IPS DF 6.9 (cell line): ENCODE measurements around the gene MAP1LC3B.

Source experiments
- DNase-seq: peaks from one replicate; pipeline ENCODE4 v3.0.0-alpha.2; 2013; ENCODE audit warnings: low read depth, low spot score
- H3K27ac ChIP-seq: one replicate; pipeline ENCODE4 v1.5.1; 2013; ENCODE audit warnings: low read length, control low read depth
- H3K27me3 ChIP-seq: 2 replicates; pipeline ENCODE4 v1.6.1; 2013; ENCODE audit warnings: mild to moderate bottlenecking, low read length; ENCODE audit not compliant: control insufficient read depth, insufficient read depth
- H3K36me3 ChIP-seq: 2 replicates; pipeline ENCODE4 v1.6.1; 2013; ENCODE audit warnings: low read length; ENCODE audit not compliant: control insufficient read depth, insufficient read depth
- H3K4me1 ChIP-seq: 2 replicates; pipeline ENCODE4 v1.6.1; 2013; ENCODE audit warnings: low read length; ENCODE audit not compliant: control insufficient read depth, insufficient read depth
- H3K4me3 ChIP-seq: 2 replicates; pipeline ENCODE4 v1.5.1; 2013; ENCODE audit warnings: mild to moderate bottlenecking, low read length
- H3K9me3 ChIP-seq: 2 replicates; pipeline ENCODE4 v1.6.1; 2013; ENCODE audit warnings: low read length, inconsistent platforms; ENCODE audit not compliant: control insufficient read depth, insufficient read depth
- WGBS: extraction: QIAGEN DNeasy Blood & Tissue Kit; methylation state at CpG from one replicate; pipeline ENCODE4 v1.1.7; 2013; ENCODE audit warnings: mixed read lengths, missing lambda C conversion rate; ENCODE audit not compliant: insufficient read length, insufficient coverage; 5-methylcytosine and 5-hydroxymethylcytosine counted together

Gene MAP1LC3B

GRCh38 chr16:87432330-87432915 lies 40.3 kb downstream of the MAP1LC3B start:
- Histone ChIP-seq H3K4me1 (peaks cover 1% of the 10 kb centered on the region; the same call in 1 of the 2 replicates), H3K9me3 (no peaks in the 10 kb centered on the region), H3K4me3 (no peak overlapping the region), H3K27me3 (no peaks in the 10 kb centered on the region), H3K36me3 (0 out of 2 replicates have a peak, but pooled peaks cover 6% of the 10 kb centered on the region), H3K27ac (no peak overlapping the region)
- DNase-seq = no peak
- no CpG with 5 or more reads among the region's 15 CpGs for WGBS

- WGBS = no CpG with 5 or more reads among the region's 22 CpGs
- no peaks in the 10 kb centered on the region for H3K27me3 ChIP-seq
- H3K4me3 ChIP-seq = no peak overlapping the region; the same call in 1 of the 2 replicates
- peaks cover 1% of the 10 kb centered on the region; the same call in 1 of the 2 replicates for H3K4me1 ChIP-seq
- H3K36me3 ChIP-seq = 0 out of 2 replicates have a peak, but pooled peaks cover 6% of the 10 kb centered on the region
- no peaks in the 10 kb centered on the region for H3K9me3 ChIP-seq
- no peak for DNase-seq
- H3K27ac ChIP-seq = no peak overlapping the region
Observed at GRCh38 chr16:87434146-87434667, 42.1 kb downstream of the MAP1LC3B start.

- WGBS = no CpG with 5 or more reads among the region's 23 CpGs
- H3K4me1 ChIP-seq = peaks cover 1% of the 10 kb centered on the region; the same call in 1 of the 2 replicates
- H3K9me3 ChIP-seq = no peaks in the 10 kb centered on the region
- 0 out of 2 replicates have a peak, but pooled peaks cover 6% of the 10 kb centered on the region for H3K36me3 ChIP-seq
- no peaks in the 10 kb centered on the region for H3K27me3 ChIP-seq
- H3K4me3 ChIP-seq = no peak overlapping the region
- H3K27ac ChIP-seq = no peak overlapping the region
- no peak for DNase-seq
Observed at GRCh38 chr16:87435372-87436224, 43.5 kb downstream of the MAP1LC3B start.

- H3K9me3 ChIP-seq = no peaks in the 10 kb centered on the region
- H3K4me3 ChIP-seq = no peak overlapping the region
- H3K27me3 ChIP-seq = no peaks in the 10 kb centered on the region
- H3K4me1 ChIP-seq = peaks cover 1% of the 10 kb centered on the region; the same call in 1 of the 2 replicates
- DNase-seq = no peak
- WGBS = no CpG with 5 or more reads among the region's 29 CpGs
- H3K27ac ChIP-seq = no peak overlapping the region
- 0 out of 2 replicates have a peak, but pooled peaks cover 6% of the 10 kb centered on the region for H3K36me3 ChIP-seq
Observed at GRCh38 chr16:87436225-87437172, 44.4 kb downstream of the MAP1LC3B start.

- no CpG with 5 or more reads among the region's 14 CpGs for WGBS
- Histone ChIP-seq H3K9me3 (no peaks in the 10 kb centered on the region), H3K27ac (no peak overlapping the region), H3K27me3 (no peaks in the 10 kb centered on the region), H3K36me3 (0 out of 2 replicates have a peak, but pooled peaks cover 5% of the 10 kb centered on the region), H3K4me3 (no peak overlapping the region), H3K4me1 (peaks cover 1% of the 10 kb centered on the region; the same call in 1 of the 2 replicates)
- no peak for DNase-seq
Observed at GRCh38 chr16:87437327-87437726, 45.2 kb downstream of the MAP1LC3B start.

GRCh38 chr16:87437911-87438610 lies 45.9 kb downstream of the MAP1LC3B start:
- WGBS = no CpG with 5 or more reads among the region's 17 CpGs

GRCh38 chr16:87438611-87438985 lies 46.5 kb downstream of the MAP1LC3B start:
- Histone ChIP-seq H3K27ac (no peak overlapping the region), H3K36me3 (0 out of 2 replicates have a peak, but pooled peaks cover 4% of the 10 kb centered on the region), H3K4me3 (no peak overlapping the region), H3K4me1 (peaks cover 1% of the 10 kb centered on the region; the same call in 1 of the 2 replicates), H3K9me3 (no peaks in the 10 kb centered on the region), H3K27me3 (no peaks in the 10 kb centered on the region)
- no peak for DNase-seq
- WGBS = no CpG with 5 or more reads among the region's 9 CpGs

More at GRCh38 chr16:87437911-87438610, 45.9 kb downstream of the MAP1LC3B start:
- H3K4me3 ChIP-seq = no peak overlapping the region
- H3K9me3 ChIP-seq = no peaks in the 10 kb centered on the region
- DNase-seq = no peak
- H3K27ac ChIP-seq = no peak overlapping the region
- H3K36me3 ChIP-seq = 0 out of 2 replicates have a peak, but pooled peaks cover 4% of the 10 kb centered on the region
- peaks cover 1% of the 10 kb centered on the region; the same call in 1 of the 2 replicates for H3K4me1 ChIP-seq
- H3K27me3 ChIP-seq = no peaks in the 10 kb centered on the region

GRCh38 chr16:87439926-87440325 lies 47.8 kb downstream of the MAP1LC3B start:
- H3K27ac ChIP-seq = no peak overlapping the region
- no CpG with 5 or more reads among the region's 10 CpGs for WGBS

GRCh38 chr16:87441886-87442580 lies 49.9 kb downstream of the MAP1LC3B start:
- H3K27ac ChIP-seq = no peak overlapping the region
- no peaks in the 10 kb centered on the region; the same call in 1 of the 2 replicates for H3K4me1 ChIP-seq
- H3K4me3 ChIP-seq = no peak overlapping the region
- no peak for DNase-seq
- peaks cover 2% of the 10 kb centered on the region; the same call in 1 of the 2 replicates for H3K36me3 ChIP-seq
- H3K9me3 ChIP-seq = no peaks in the 10 kb centered on the region
- no peaks in the 10 kb centered on the region for H3K27me3 ChIP-seq
- WGBS = no CpG with 5 or more reads among the region's 12 CpGs

More at GRCh38 chr16:87439926-87440325, 47.8 kb downstream of the MAP1LC3B start:
- DNase-seq = no peak
- 0 out of 2 replicates have a peak, but pooled peaks cover 4% of the 10 kb centered on the region for H3K36me3 ChIP-seq
- H3K4me1 ChIP-seq = peaks cover 1% of the 10 kb centered on the region; the same call in 1 of the 2 replicates
- no peaks in the 10 kb centered on the region for H3K9me3 ChIP-seq
- H3K4me3 ChIP-seq = no peak overlapping the region
- H3K27me3 ChIP-seq = no peaks in the 10 kb centered on the region
